Activated naive CD4-positive, alpha-beta T cell treated with anti-CD3 and anti-CD28 coated beads, Interleukin-2, amount 10 ng/mL, durations not matched to agents 7 days and 5 days (primary cell): ENCODE measurements around the gene ZNF267.
"Not testable (repeated sequence)": the region's sequence is repeated elsewhere in the genome, so short reads cannot be mapped to it uniquely, and the experiment has no call there.

ENCODE experiments used
- CTCF ChIA-PET: fragments of 350-600 bp; sonication (Branson Sonifier 250); formaldehyde crosslinking; loops from one replicate; lab custom pipeline; 2021; ENCODE audit warnings: antibody characterized with exemption; lab: Charles Lee
- DNase-seq: peaks from one replicate; pipeline ENCODE4 v3.0.0-alpha.2; 2020
- H3K27ac Mint-ChIP-seq: one replicate; pipeline ENCODE4 v1.8.0; 2021; ENCODE audit warnings: mild to moderate bottlenecking, moderate library complexity, mixed read lengths
- H3K27me3 Mint-ChIP-seq: one replicate; pipeline ENCODE4 v1.8.0; 2021; ENCODE audit warnings: mild to moderate bottlenecking, mixed read lengths
- H3K36me3 Mint-ChIP-seq: one replicate; pipeline ENCODE4 v1.8.0; 2021; ENCODE audit warnings: mixed read lengths
- H3K4me1 Mint-ChIP-seq: one replicate; pipeline ENCODE4 v1.8.0; 2021; ENCODE audit warnings: mixed read lengths
- H3K4me3 Mint-ChIP-seq: one replicate; pipeline ENCODE4 v1.8.0; 2021; ENCODE audit warnings: mild to moderate bottlenecking, moderate library complexity, mixed read lengths
- H3K9me3 Mint-ChIP-seq: one replicate; pipeline ENCODE4 v1.8.0; 2021; ENCODE audit warnings: mixed read lengths

ZNF267 gene

DNA sequence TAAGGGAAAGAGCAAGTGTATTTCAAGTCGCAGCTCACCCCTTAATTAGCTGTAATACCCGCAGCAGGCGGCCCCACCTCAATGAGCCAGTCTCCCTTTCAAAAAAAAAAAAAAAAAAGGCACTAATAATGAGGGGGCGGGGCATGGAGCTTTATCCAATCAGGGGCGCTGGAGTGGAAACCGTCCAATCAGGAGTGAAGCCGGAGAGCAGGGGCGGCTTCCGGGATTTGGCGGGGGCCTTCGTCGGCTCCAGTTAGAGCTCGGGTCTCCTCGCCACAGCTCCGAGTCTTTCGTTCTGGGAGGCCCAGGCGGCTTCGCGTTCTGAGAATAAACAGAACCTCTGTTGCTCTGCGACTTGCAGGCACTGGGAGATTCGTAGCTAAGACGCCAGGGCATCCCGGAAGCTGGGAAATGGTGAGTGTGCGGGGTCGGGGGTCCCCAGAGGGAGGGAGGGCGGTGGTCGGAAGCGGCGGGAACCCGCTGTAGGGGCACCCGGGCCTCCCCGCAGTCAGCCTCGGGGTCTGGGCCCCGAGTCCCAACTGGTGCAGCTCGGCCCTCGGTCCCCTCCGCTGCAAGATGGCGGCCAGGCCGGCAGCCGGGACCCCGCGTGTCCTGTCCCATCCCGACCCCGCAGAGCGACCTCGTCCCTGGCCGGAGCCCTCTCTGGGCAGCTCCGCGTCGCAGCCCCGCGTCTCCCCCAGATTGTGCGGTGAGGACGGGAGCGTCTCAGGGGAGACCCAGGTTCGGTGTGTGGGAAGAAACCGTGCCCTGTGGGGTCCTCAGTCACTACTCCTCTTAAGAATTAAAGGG lies at the start of gene ZNF267:
TSS of gene ZNF267 (plus strand) at position 252 of the 810 bp plus-strand sequence. CDS start at position 412, 160 bp downstream.
- peak within 1 kb of the TSS; percentile 86 for H3K4me3 Mint-ChIP-seq
- peaks cover 50% of the 10 kb centered on the region for H3K36me3 Mint-ChIP-seq
- H3K27ac Mint-ChIP-seq = peak within 1 kb of the TSS; percentile 95
- peaks cover 86% of the 10 kb centered on the region for H3K4me1 Mint-ChIP-seq
- CTCF ChIA-PET = interaction anchor here (1.1 kb wide), 1 partner anchor 413 kb away, joined by 3 read pairs; no protein-coding TSS in a partner anchor
- H3K27me3 Mint-ChIP-seq = no peaks in the 10 kb centered on the region
- peak; percentile 96 for DNase-seq
- H3K9me3 Mint-ChIP-seq = peaks cover 17% of the 10 kb centered on the region

DNA sequence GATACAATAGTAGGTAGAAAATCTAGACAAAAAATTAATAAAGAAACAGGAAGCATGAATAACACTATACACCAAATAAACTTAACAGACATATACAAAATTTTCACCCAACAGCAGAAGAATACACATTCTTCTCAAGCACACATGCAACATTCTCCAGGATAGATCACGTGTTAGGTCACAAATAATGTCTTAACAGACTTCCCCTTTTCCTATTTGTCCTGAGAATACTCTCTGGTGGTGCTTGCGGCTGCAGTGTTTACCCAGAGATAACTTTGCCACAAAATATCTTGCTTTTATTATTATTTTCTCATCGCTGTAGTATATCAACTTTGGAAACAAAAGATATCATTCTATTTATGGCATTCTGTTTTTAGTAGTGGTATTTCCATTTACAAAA lies 40.6 kb upstream of the ZNF267 start:
- Mint-ChIP-seq H3K36me3 (no peaks in the 10 kb centered on the region), H3K4me3 (no peak overlapping the region), H3K9me3 (peaks cover 17% of the 10 kb centered on the region), H3K27me3 (no peaks in the 10 kb centered on the region), H3K27ac (no peak overlapping the region), H3K4me1 (no peaks in the 10 kb centered on the region)
- no peak for DNase-seq
- CTCF ChIA-PET = no interaction called here

DNA sequence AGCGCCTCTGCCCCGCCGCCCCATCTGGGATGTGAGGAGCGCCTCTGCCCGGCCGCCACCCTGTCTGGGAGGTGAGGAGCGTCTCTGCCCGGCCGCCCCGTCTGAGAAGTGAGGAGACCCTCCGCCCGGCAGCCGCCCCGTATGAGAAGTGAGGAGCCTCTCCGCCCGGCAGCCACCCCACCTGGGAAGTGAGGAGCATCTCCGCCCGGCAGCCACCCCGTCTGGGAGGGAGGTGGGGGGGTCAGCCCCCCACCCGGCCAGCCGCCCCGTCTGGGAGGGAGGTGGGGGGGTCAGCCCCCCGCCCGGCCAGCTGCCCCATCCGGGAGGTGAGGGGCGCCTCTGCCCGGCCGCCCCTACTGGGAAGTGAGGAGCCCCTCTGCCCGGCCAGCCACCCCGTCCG lies 37.2 kb upstream of the ZNF267 start:
- CTCF ChIA-PET, H3K4me1 Mint-ChIP-seq, DNase-seq, H3K4me3 Mint-ChIP-seq, H3K27me3 Mint-ChIP-seq, H3K36me3 Mint-ChIP-seq, H3K27ac Mint-ChIP-seq: not testable (repeated sequence)
- H3K9me3 Mint-ChIP-seq = peaks cover 21% of the 10 kb centered on the region

DNA sequence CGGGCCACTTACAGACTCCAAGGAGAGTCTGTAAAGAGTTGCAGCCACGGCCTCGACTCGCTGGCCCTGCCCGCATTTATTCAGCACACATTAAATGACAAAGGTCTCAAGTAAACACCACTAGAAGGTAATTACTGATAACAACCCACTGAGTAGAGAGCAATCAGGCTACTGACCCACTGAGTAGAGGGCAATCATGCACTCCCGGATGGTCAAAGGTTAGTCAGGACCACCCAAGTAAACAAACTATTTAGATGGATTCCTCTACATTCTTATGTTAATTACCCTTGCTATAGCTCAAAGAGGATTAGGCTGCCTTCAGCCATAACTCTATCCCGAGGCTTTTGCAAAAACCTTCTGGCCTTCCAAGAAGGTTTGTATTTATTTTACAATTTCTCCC lies 30.7 kb upstream of the ZNF267 start:
- H3K4me1 Mint-ChIP-seq = no peaks in the 10 kb centered on the region
- CTCF ChIA-PET = no interaction called here
- peaks cover 4% of the 10 kb centered on the region for H3K27me3 Mint-ChIP-seq
- H3K36me3 Mint-ChIP-seq = peaks cover 2% of the 10 kb centered on the region
- no peak overlapping the region for H3K4me3 Mint-ChIP-seq
- H3K9me3 Mint-ChIP-seq = peaks cover 23% of the 10 kb centered on the region
- DNase-seq = no peak
- no peak overlapping the region for H3K27ac Mint-ChIP-seq

DNA sequence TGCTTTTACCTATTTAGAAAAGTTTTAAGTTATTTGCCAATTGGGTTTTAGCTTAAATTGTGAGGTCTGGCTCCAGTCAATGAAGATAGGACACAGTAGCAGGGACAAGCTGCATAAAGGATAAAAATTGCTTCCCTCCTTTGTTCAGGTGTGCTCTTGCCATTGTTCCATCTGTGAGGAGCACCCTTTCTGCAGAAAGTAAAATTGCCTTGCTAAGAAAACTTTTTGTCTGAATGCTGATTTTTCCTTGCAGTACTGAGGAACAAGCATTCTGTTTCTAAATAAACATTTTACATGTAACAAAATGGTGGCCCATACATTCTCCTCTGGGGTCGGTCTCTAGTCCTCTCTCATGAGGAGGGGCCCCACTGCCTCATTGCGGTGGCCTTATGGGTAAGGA lies 25.0 kb upstream of the ZNF267 start:
- H3K9me3 Mint-ChIP-seq = peaks cover 34% of the 10 kb centered on the region
- CTCF ChIA-PET = not testable (repeated sequence)

DNA sequence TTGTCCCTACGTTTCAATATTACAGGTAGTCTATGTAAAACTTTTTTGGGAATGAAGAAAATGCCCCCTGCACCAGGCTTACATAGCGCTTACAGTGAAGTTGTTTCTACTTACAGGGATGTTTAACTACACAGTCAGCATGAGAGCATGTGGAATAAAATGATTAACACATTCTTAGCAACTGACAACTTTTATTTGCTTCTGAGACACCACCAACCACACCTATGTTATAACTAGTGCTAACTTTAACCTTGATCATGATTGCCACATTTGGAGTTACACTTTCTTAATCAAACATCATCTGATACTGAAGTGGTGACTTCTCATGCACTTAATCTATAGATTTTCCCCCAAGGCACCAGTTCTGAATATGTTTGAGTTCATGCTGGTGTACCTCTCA lies 20.3 kb upstream of the ZNF267 start:
- H3K36me3 Mint-ChIP-seq = peaks cover under 1% of the 10 kb centered on the region
- peaks cover 14% of the 10 kb centered on the region for H3K9me3 Mint-ChIP-seq
- no peaks in the 10 kb centered on the region for H3K4me1 Mint-ChIP-seq
- peaks cover 6% of the 10 kb centered on the region for H3K27me3 Mint-ChIP-seq
- no peak overlapping the region for H3K4me3 Mint-ChIP-seq
- DNase-seq = no peak
- CTCF ChIA-PET = no interaction called here
- H3K27ac Mint-ChIP-seq = no peak overlapping the region

More for the DNA sequence above, 25.0 kb upstream of the ZNF267 start:
- H3K4me3 Mint-ChIP-seq, DNase-seq, H3K27me3 Mint-ChIP-seq, H3K4me1 Mint-ChIP-seq, H3K27ac Mint-ChIP-seq, H3K36me3 Mint-ChIP-seq: not testable (repeated sequence)

DNA sequence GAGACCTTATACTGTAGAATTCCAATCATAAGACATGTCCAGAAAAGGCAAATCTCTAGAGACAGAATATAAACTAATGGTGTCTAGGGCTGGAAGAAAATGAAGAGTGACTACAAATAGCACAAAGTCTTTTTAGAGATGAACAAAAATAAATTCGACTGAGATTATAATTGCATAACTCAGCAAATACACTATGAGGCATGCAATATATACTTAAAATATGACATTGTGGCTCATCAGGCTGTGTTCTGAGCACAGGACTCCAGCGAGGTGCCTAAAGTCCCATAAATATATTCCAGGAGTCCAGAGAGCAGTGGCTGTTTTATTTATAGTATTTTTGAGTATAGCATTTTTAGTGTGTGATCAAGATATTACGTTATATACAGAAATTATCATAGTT lies 13.1 kb upstream of the ZNF267 start:
- H3K9me3 Mint-ChIP-seq = peaks cover 2% of the 10 kb centered on the region
- H3K27ac Mint-ChIP-seq = no peak overlapping the region
- peaks cover 35% of the 10 kb centered on the region for H3K4me1 Mint-ChIP-seq
- H3K27me3 Mint-ChIP-seq = peaks cover 9% of the 10 kb centered on the region
- DNase-seq = no peak
- no peak overlapping the region for H3K4me3 Mint-ChIP-seq
- CTCF ChIA-PET = interaction anchor here (4.3 kb wide), 1 partner anchor 8 kb away, joined by 40 read pairs; no protein-coding TSS in a partner anchor
- no peaks in the 10 kb centered on the region for H3K36me3 Mint-ChIP-seq

DNA sequence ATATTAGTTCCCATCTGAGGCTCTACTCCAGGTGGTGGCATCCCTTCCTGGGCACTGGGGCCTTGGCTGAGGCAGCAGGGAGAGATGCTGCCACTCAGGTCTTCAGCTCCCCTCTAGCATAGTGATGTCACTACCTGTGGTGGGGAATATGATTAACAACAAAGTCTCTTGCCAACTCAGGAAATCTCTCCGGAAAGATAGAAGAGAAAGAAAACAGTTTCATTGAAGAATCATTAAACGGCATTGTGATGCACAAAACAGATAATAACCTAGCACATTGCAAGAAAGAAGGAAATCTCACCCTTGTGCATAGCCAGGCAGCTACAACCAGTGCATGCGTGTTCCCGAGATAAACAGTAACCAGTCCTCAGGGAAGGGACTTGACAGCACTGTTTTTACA lies 12.2 kb upstream of the ZNF267 start:
- no peak overlapping the region for H3K4me3 Mint-ChIP-seq
- peaks cover 2% of the 10 kb centered on the region for H3K9me3 Mint-ChIP-seq
- peak overlapping the region; percentile 75 for H3K27ac Mint-ChIP-seq
- H3K4me1 Mint-ChIP-seq = peaks cover 37% of the 10 kb centered on the region
- H3K36me3 Mint-ChIP-seq = no peaks in the 10 kb centered on the region
- H3K27me3 Mint-ChIP-seq = peaks cover 5% of the 10 kb centered on the region
- CTCF ChIA-PET = no interaction called here
- DNase-seq = no peak

DNA sequence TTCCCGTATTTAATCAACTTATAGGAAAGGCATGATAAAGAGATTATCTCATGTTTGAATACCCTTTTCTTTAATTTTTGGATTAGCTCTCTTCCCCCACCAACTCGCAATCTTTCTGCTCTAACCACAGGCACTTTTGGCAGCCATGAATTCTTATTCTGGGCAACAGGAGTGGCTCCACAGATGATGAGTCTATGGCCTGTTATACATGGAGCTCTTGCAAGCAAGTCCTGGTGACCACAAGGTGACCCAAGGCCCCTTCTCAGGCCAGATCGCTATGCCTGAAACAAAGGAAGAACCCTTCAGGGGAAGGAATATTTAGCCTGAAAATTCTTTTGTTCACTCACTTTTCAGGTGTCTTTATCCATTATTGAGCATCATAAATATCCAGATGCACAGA lies 10.8 kb upstream of the ZNF267 start:
- Mint-ChIP-seq H3K4me1 (peaks cover 40% of the 10 kb centered on the region), H3K27me3 (peaks cover 4% of the 10 kb centered on the region), H3K36me3 (no peaks in the 10 kb centered on the region), H3K27ac (peak overlapping the region; percentile 34), H3K4me3 (no peak overlapping the region), H3K9me3 (peaks cover 2% of the 10 kb centered on the region)
- CTCF ChIA-PET = no interaction called here
- no peak for DNase-seq

DNA sequence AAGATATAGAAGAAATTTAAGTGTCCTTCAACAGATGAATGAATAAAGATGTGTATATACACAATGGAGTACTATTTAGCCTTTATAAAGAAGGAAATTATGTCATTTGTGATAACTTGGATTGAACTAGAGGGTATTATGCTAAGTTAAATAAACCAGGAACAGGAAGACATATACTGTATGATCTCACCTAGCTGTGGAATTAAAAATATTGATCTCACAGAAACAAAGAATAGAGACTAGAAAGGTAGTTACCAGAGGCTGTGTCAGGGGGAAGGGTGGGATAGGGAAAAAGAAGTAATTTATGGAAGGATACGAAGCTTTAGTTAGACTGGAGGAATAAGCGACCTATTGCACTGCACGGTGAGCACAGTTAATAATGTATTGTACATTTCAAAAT lies 5.4 kb upstream of the ZNF267 start:
- DNase-seq = no peak
- no peak overlapping the region for H3K27ac Mint-ChIP-seq
- peaks cover 70% of the 10 kb centered on the region for H3K4me1 Mint-ChIP-seq
- no peaks in the 10 kb centered on the region for H3K27me3 Mint-ChIP-seq
- H3K36me3 Mint-ChIP-seq = peaks cover 3% of the 10 kb centered on the region
- CTCF ChIA-PET = interaction anchor here (0.6 to 5.5 kb wide), 17 partner anchors 10 to 883 kb away, joined by 3 to 62 read pairs (median 5); partner anchors contain the start of genes ARMC5 and HSD3B7
- H3K4me3 Mint-ChIP-seq = no peak overlapping the region
- H3K9me3 Mint-ChIP-seq = peaks cover 10% of the 10 kb centered on the region

DNA sequence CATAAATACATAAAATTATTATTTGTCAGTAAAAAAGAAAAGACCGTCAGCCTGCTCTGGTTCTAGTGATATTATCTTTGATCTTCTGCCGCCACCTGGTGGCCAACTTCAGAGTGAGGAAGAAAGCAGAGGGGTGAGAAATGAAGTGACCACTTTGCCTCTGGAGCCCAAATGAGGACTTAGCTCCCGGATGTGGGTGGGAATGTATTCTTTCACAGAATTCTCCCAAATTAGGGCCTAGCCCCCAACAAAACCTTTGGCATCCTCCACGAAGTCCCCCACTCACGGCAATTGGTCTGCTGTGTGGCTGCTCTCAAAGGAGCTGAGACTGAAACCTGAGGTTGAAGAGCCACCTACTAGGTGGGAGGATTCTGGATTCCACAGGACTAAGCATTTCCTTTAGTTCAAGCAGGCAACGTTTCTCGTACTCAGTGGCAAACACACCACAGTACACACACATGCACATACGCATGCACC lies 4.9 kb upstream of the ZNF267 start:
- Mint-ChIP-seq H3K27me3 (no peaks in the 10 kb centered on the region), H3K4me3 (peak overlapping the region; percentile 48), H3K4me1 (peaks cover 72% of the 10 kb centered on the region), H3K27ac (peak overlapping the region; percentile 89), H3K36me3 (peaks cover 5% of the 10 kb centered on the region), H3K9me3 (peaks cover 10% of the 10 kb centered on the region)
- CTCF ChIA-PET = interaction anchor here (0.6 to 5.5 kb wide), 17 partner anchors 9 to 884 kb away, joined by 3 to 62 read pairs (median 5); partner anchors contain the start of genes ARMC5 and HSD3B7
- peak; percentile 86 for DNase-seq

DNA sequence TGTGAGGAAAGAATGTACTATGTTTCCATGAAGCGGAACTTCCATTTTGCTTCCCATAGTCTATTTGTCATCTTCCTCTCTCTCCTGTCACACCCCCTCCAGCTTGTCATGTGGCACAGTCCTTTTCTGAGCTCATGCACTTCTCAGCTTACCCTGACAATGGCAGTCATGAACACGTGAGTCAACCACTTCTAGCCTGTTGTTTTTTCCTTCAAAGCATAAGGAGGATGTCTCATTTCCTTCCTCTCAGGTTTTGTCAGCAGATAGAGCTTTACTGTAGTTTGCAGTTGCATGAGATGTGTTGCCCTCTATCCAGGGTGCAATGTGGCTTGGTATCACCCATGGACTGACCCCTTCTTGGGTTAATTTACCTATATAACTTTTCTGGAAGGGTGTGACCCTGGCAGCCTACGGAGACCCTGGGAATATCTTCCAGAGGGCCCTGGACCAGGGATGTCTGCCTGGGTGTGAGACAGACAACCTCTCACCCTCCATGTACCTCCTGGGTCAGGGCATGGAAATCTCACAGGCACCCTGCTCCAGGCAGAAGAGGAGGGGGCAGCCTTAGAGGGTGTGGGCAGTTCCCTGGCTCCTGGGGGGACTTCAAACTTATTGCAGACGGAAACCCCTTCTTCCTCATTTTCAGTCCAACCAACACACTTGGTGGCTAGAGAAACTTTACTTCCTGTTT lies 4.0 kb upstream of the ZNF267 start:
- H3K27ac Mint-ChIP-seq = peak overlapping the region; percentile 89
- H3K4me3 Mint-ChIP-seq = peak overlapping the region; percentile 53
- CTCF ChIA-PET = interaction anchor here (0.8 to 5.5 kb wide), 11 partner anchors 8 to 884 kb away, joined by 3 to 62 read pairs (median 7); partner anchors contain the start of genes ARMC5 and HSD3B7
- peaks cover 10% of the 10 kb centered on the region for H3K9me3 Mint-ChIP-seq
- no peaks in the 10 kb centered on the region for H3K27me3 Mint-ChIP-seq
- H3K4me1 Mint-ChIP-seq = peaks cover 65% of the 10 kb centered on the region
- peak; percentile 87 for DNase-seq
- H3K36me3 Mint-ChIP-seq = peaks cover 12% of the 10 kb centered on the region

DNA sequence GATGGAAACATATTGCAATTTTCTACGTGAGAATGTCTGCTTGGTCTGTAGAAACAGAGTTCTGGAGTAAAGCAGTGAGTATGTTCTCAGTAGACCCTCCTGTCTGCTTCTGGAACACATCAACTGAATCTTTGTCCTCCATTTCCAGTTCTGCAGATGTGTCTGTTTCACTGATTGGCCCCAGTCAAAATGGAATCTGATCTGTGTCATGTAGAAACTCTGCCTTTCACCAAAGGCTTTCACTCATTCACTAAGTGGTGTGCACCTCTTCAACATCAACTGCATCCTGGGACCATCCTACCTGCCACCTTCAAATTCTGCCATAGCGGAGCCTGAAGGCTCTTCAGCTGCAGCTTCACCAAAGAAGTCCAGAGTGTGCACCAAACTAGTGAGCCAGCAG lies 2.8 kb upstream of the ZNF267 start:
- Mint-ChIP-seq H3K4me1 (peaks cover 66% of the 10 kb centered on the region), H3K9me3 (peaks cover 10% of the 10 kb centered on the region), H3K36me3 (peaks cover 23% of the 10 kb centered on the region), H3K4me3 (peak overlapping the region; percentile 7), H3K27ac (peak overlapping the region; percentile 89), H3K27me3 (no peaks in the 10 kb centered on the region)
- no peak for DNase-seq
- CTCF ChIA-PET = no interaction called here

DNA sequence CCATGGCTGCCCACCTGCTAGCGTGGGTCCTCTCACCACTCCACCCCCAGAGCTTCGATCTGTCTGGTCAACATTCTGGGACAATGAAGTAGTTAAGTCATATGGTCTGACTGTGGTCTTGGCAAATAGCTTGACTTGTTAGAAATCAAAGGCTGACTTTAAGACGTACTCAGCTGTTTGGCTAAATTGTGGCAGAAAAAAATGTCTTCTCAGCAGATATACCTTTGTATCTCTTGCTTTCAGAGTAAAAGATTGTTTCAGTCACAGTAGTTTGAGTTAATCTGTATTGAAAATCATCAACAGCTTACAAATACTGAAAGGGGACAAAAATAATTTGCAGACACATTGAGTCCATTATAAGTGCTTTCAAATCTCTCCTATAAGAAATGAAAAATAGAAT lies 2.1 kb upstream of the ZNF267 start:
- CTCF ChIA-PET = no interaction called here
- peaks cover 29% of the 10 kb centered on the region for H3K36me3 Mint-ChIP-seq
- no peak overlapping the region for H3K4me3 Mint-ChIP-seq

More for the DNA sequence above, 2.1 kb upstream of the ZNF267 start:
- H3K9me3 Mint-ChIP-seq = peaks cover 10% of the 10 kb centered on the region
- peaks cover 73% of the 10 kb centered on the region for H3K4me1 Mint-ChIP-seq
- H3K27ac Mint-ChIP-seq = no peak overlapping the region
- no peak for DNase-seq
- H3K27me3 Mint-ChIP-seq = no peaks in the 10 kb centered on the region
